ENCODE data around the gene C1orf174. TPM values are rescaled to one million over a fixed set of nuclear protein-coding genes. Genes with fewer than 3 reads are reported as not detected.

The C1orf174 gene
- total and polyA plus RNA-seq, 2 of the 4 experiments (the other 2 are of a cell fraction), result 26.7 to 45.7 TPM

DNA sequence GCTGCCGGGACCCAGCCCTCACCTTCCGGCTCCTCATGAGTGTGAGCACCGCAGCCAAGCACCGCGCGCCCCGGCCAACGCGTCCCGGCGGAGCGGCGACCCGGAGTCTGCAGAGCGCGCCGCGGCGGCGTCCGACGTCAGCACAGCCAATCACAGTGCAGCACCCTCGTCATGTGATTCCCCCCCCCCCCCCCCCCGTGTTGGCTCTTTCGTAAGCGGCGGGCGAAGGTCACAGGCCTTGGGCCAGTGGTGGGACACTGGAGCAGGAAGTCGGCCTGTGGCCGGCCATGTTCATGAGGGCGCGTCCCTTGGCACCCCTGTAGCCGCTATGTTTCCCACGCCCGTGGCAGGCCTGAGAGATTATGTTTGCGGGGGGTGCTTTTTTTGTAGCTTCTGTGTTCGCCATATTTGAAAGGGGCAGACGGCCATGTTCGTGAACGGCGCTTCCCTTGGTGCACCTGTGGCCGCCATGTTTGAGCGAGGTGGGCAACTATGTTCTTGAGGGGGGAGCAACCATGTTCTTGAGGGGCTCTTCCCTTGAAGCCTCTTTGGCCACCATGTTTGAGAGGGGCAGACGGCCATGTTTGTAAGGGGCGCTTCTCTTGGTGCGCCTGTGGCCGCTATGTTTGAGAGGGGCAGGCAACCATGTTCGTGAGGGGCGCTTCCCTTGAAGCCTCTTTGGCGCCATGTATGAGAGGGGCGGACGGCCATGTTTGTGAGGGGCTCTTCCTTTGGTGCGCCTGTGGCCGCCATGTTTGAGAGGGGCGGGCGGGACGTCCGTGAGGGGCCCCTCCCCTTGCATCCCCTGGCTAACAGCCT, at the start of gene C1orf174 (continued):
- TF ChIP-seq, protein P1, sequence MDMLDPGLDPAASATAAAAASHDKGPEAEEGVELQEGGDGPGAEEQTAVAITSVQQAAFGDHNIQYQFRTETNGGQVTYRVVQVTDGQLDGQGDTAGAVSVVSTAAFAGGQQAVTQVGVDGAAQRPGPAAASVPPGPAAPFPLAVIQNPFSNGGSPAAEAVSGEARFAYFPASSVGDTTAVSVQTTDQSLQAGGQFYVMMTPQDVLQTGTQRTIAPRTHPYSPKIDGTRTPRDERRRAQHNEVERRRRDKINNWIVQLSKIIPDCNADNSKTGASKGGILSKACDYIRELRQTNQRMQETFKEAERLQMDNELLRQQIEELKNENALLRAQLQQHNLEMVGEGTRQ (IDR thresholded peaks at IDR 0.05; ENCODE audit: low read depth, low read length), result peak; percentile 88
- TF ChIP-seq MAFK (IDR thresholded peaks at IDR 0.05; ENCODE audit: low read depth, low read length) (no peak), RFX5 (IDR thresholded peaks at IDR 0.05; ENCODE audit: low read depth, low read length) (no peak)

DNA sequence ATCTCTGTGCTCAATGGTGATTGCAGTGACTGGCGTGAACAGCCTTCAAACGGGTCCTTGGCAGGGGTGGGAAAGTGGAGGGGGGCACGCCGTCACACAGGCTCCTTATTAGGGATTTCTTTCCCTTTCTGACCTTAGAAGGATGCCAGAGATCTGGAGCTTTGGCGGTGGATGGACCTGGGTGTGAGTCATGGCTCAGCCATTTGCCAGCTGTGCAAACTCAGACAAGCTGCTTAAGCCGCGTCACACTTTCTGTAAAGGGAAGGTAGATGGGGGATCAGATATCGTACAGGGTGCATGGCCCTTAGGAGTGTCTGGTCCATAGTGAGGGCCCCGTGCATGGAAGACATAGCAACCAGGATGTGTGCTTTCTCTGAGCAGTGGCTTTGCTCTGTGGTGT, 48.3 kb upstream of the C1orf174 start:
- Histone ChIP-seq H3K4me2 (ENCODE audit: low read depth, low read length) (no peak overlapping the region), H2AK5ac (ENCODE audit: low read depth, low read length) (no peak overlapping the region), H2BK20ac (ENCODE audit: low read depth, low read length) (no peak overlapping the region), H3K18ac (ENCODE audit: low read depth, low read length) (no peak overlapping the region), H3K23ac (ENCODE audit: low read depth, low read length) (no peak overlapping the region), H3K4ac (ENCODE audit: low read depth, low read length) (no peak overlapping the region), H4K91ac (ENCODE audit: insufficient read depth, low read depth, low read length) (no peak overlapping the region), H3K9me3 (ENCODE audit: control insufficient read depth, insufficient read depth, low read length) (peaks cover 46% of the 10 kb centered on the region), H3K36me3 (ENCODE audit: control insufficient read depth, insufficient read depth, low read length) (no peaks in the 10 kb centered on the region), H2AK9ac (replicated peaks; ENCODE audit: low read depth, low read length, poor library complexity) (no peak overlapping the region), H3K14ac (replicated peaks; ENCODE audit: low read depth, low read length) (no peak overlapping the region), H4K8ac (ENCODE audit: low read depth in 2 of 2, low read length in 2 of 2) (no peak overlapping the region), H3K27me3 (ENCODE audit: control insufficient read depth, insufficient read depth, low read length) (no peaks in the 10 kb centered on the region), H2BK5ac (ENCODE audit: low read depth, low read length, poor library complexity, severe bottlenecking) (no peak overlapping the region), H3K9me1 (ENCODE audit: insufficient read depth, low read length) (no peaks in the 10 kb centered on the region), H3K79me1 (ENCODE audit: low read depth in 1 of 2, low read length in 2 of 2) (no peaks in the 10 kb centered on the region), H3K4me1 (ENCODE audit: control insufficient read depth, insufficient read depth, low read length) (no peaks in the 10 kb centered on the region), H3K4me3 (ENCODE audit: insufficient read depth, low read depth, low read length) (no peak overlapping the region), H2BK15ac (ENCODE audit: low read depth, low read length) (no peak overlapping the region), H3K9ac (ENCODE audit: low read depth, low read length) (no peak overlapping the region), H4K5ac (ENCODE audit: low read depth, low read length) (no peak overlapping the region), H3K56ac (ENCODE audit: extremely low read depth, insufficient read depth, low read length) (no peak overlapping the region), H3K27ac (ENCODE audit: insufficient read depth, low read length) (no peak overlapping the region), H4K20me1 (ENCODE audit: insufficient read depth, low read length) (no peaks in the 10 kb centered on the region), H2AFZ (replicated peaks; ENCODE audit: low read length, poor library complexity) (no peak overlapping the region), H2BK120ac (ENCODE audit: low read depth, low read length) (no peak overlapping the region)
- ATAC-seq (ENCODE audit: low read depth) (no peak), DNase-seq (no peak)
- intact Hi-C loops (cut with micrococcal nuclease) (no loop called here), dilution Hi-C loops (cut with HindIII; ENCODE audit: low sequenced_read_pairs, unreplicated experiment) (no loop called here), in situ Hi-C loops (cut with MboI; ENCODE audit: low sequenced_read_pairs) (no loop called here)
- no peak for TF ChIP-seq BHLHE40 (IDR thresholded peaks at IDR 0.05; ENCODE audit: low read depth, low read length)
- no peak for TF ChIP-seq CHD1 (IDR thresholded peaks at IDR 0.05; ENCODE audit: low read depth, low read length)
- no peak for TF ChIP-seq RAD21 (IDR thresholded peaks at IDR 0.05; ENCODE audit: low read length)
- TF ChIP-seq NFE2L2 (IDR thresholded peaks at IDR 0.05; ENCODE audit: low read depth, low read length), result no peak
- 54% methylated on average over 5 of the region's 9 CpGs; no CpG with 5 or more reads in 1 of the 2 experiments for WGBS, 2 experiments (ENCODE audit: extremely low coverage in 2 of 2, insufficient read length in 1 of 2)
- BruUV-seq (replicated peaks), result no TSS peak
- ChIA-PET POLR2A (ENCODE audit: unreplicated experiment) (no interaction called here), CTCF (no interaction called here)

Measured in IMR-90 (cell line).